ENCODE measurements around the gene INTS11. TPM values are rescaled to one million over a fixed set of nuclear protein-coding genes. Genes with fewer than 3 reads are reported as not detected.

INTS11 gene
- total and polyA plus RNA-seq, 2 of the 8 experiments (the other 6 are each of a cell fraction or from before 2014, with no cell fraction given): 113 to 243 TPM

GRCh38 chr1:1357871-1358432 is 33.5 kb upstream of the INTS11 start:
- Histone ChIP-seq H2BK5ac (ENCODE audit: low read depth, low read length) (no peak overlapping the region), H3K9me3 (ENCODE audit: insufficient read depth in 2 of 2, low read depth in 1 of 2, low read length in 1 of 2) (no peaks in the 10 kb centered on the region), H4K5ac (ENCODE audit: insufficient read length, low read depth, low read length) (no peak overlapping the region), H3K27ac (ENCODE audit: low read depth, low read length) (no peak overlapping the region), H3K23me2 (ENCODE audit: low read depth, low read length) (peaks cover 14% of the 10 kb centered on the region), H4K20me1 (replicated peaks in 1 of 2; ENCODE audit: control insufficient read depth in 1 of 2, insufficient read depth in 2 of 2, low read length in 2 of 2) (no peaks in the 10 kb centered on the region), H3K9ac (replicated peaks in 1 of 4; ENCODE audit: extremely low read depth in 1 of 4, low read depth in 3 of 4, low read length in 3 of 4) (0 out of 7 replicates have a peak overlapping the region, but pooled peaks of 1 of the 4 experiments have one; percentile 8), H2BK120ac (replicated peaks; ENCODE audit: low read depth, low read length) (no peak overlapping the region), H3K23ac (ENCODE audit: insufficient read length) (no peak overlapping the region), H2BK15ac (ENCODE audit: low read length) (no peak overlapping the region), H3K4me3 (ENCODE audit: extremely low read depth in 1 of 4, insufficient read depth in 2 of 4, low read depth in 3 of 4, low read length in 4 of 4) (peak overlapping the region in 2 of 4 experiments; percentile 16 to 18; a peak in 3 of 8 replicates), H4K8ac (ENCODE audit: extremely low read depth, insufficient read depth, low read length) (peak overlapping the region; percentile 72), H3K4ac (replicated peaks; ENCODE audit: insufficient read length, low read depth, low read length) (peak overlapping the region; percentile 7), H3K4me1 (replicated peaks in 1 of 4; ENCODE audit: control insufficient read depth in 3 of 4, insufficient read depth in 4 of 4, low read length in 3 of 4) (peaks cover 2 to 41% (median 30%) of the 10 kb centered on the region in 4 experiments), H3K79me2 (ENCODE audit: control insufficient read depth in 1 of 2, insufficient read depth in 2 of 2, low read length in 2 of 2) (no peaks in the 10 kb centered on the region), H3K79me1 (ENCODE audit: low read depth, low read length) (no peaks in the 10 kb centered on the region), H2AFZ (ENCODE audit: low read length) (no peak overlapping the region), H4K91ac (replicated peaks; ENCODE audit: insufficient read length, low read length) (peak overlapping the region; percentile 91), H3K14ac (ENCODE audit: insufficient read length) (no peak overlapping the region), H3K27me3 (replicated peaks in 1 of 4; ENCODE audit: control insufficient read depth in 3 of 4, extremely low read depth in 1 of 4, insufficient read depth in 3 of 4, low read length in 3 of 4) (peaks cover 9 to 17% (median 14%) of the 10 kb centered on the region in 4 experiments), H2BK20ac (ENCODE audit: low read length) (no peak overlapping the region), H3K18ac (ENCODE audit: extremely low read depth, low read length) (no peak overlapping the region; the same call in 1 of the 2 replicates), H3K36me3 (ENCODE audit: control insufficient read depth in 2 of 4, insufficient read depth in 4 of 4, low read length in 3 of 4) (no peaks in the 10 kb centered on the region), H2BK12ac (ENCODE audit: low read depth, low read length) (no peak overlapping the region), H3K56ac (replicated peaks; ENCODE audit: insufficient read length, low read depth, low read length) (no peak overlapping the region), H2AK5ac (ENCODE audit: low read depth, low read length) (no peak overlapping the region), H3K4me2 (ENCODE audit: insufficient read depth in 1 of 2, low read depth in 2 of 2, low read length in 2 of 2) (peak overlapping the region; percentile 47 to 50; a peak in 3 of 4 replicates)
- 68% methylated on average over 17 of the region's 18 CpGs; no CpG with 5 or more reads in 1 of the 2 experiments for WGBS, 2 experiments (ENCODE audit: extremely low coverage in 1 of 2, insufficient coverage in 1 of 2, insufficient read length in 1 of 2, insufficient replicate concordance in 2 of 2, low coverage in 1 of 2, low lambda C conversion rate in 2 of 2, missing lambda C conversion rate in 1 of 2)
- POLR2A ChIA-PET (ENCODE audit: partially characterized antibody): interaction anchor here (0.6 to 4.0 kb wide), 7 partner anchors 13 to 63 kb away, joined by 3 to 19 read pairs (median 4); partner anchors contain the start of genes ANKRD65, AURKAIP1, CCNL2 and MRPL20
- no peak for TF ChIP-seq RXRA (IDR thresholded peaks at IDR 0.05; ENCODE audit: insufficient read depth, low read depth, low read length)
- TF ChIP-seq MAFK (IDR thresholded peaks at IDR 0.05; ENCODE audit: low read depth, low read length): peak; percentile 30; the same call in 1 of the 2 replicates
- no peak for TF ChIP-seq BRCA1 (IDR thresholded peaks at IDR 0.05; ENCODE audit: low read depth, low read length)
- CTCF ChIA-PET (ENCODE audit: partially characterized antibody): interaction anchor here (0.7 to 2.9 kb wide), 5 partner anchors 10 to 44 kb away, joined by 3 to 18 read pairs (median 3); no protein-coding TSS in a partner anchor
- FAIRE-seq (no peak), DNase-seq (ENCODE audit: low read depth in 1 of 2, low spot score in 2 of 2) (no peak)

All from H1 (cell line).